GM18508 (cell line): ENCODE results near the gene GLG1.
A peak's percentile ranks its signal among the peaks of the same experiment; 100 is the strongest.
"Not testable (repeated sequence)": the region's sequence is repeated elsewhere in the genome, so short reads cannot be mapped to it uniquely, and the experiment has no call there.

ENCODE experiments used
- ATAC-seq: cut with Tn5 transposase; IDR thresholded peaks from one replicate; pipeline ENCODE4 v1.9.1; 2021; ENCODE audit warnings: moderate number of reproducible peaks; ENCODE audit not compliant: insufficient read depth, unreplicated experiment

GLG1 gene

GRCh38 chr16:74606521-74607309, at the start of gene GLG1:
TSS of gene GLG1 (minus strand) at chr16:74607114. CDS start at chr16:74607094, 20 bp downstream.
- ATAC-seq, result peak; percentile 67

- ATAC-seq, result no peak
Observed at GRCh38 chr16:74654536-74655050, 47.7 kb upstream of the GLG1 start.

- not testable (repeated sequence) for ATAC-seq
Observed at GRCh38 chr16:74652883-74653282, 46.0 kb upstream of the GLG1 start.

- no peak for ATAC-seq
Observed at GRCh38 chr16:74652249-74652648, 45.3 kb upstream of the GLG1 start.

GRCh38 chr16:74651841-74652240, 44.9 kb upstream of the GLG1 start:
- ATAC-seq, result no peak

GRCh38 chr16:74650966-74651567, 44.2 kb upstream of the GLG1 start:
- ATAC-seq, result no peak

- no peak for ATAC-seq
Observed at GRCh38 chr16:74649839-74650504, 43.1 kb upstream of the GLG1 start.

GRCh38 chr16:74641969-74642368, 35.1 kb upstream of the GLG1 start:
- ATAC-seq, result no peak

GRCh38 chr16:74637742-74638453, 31.0 kb upstream of the GLG1 start:
- ATAC-seq, result no peak

- ATAC-seq, result no peak
Observed at GRCh38 chr16:74635303-74635702, 28.4 kb upstream of the GLG1 start.

GRCh38 chr16:74633686-74634085, 26.8 kb upstream of the GLG1 start:
- no peak for ATAC-seq

- no peak for ATAC-seq
Observed at GRCh38 chr16:74627506-74628220, 20.7 kb upstream of the GLG1 start.

GRCh38 chr16:74626741-74627416, 20.0 kb upstream of the GLG1 start:
- ATAC-seq, result no peak

GRCh38 chr16:74625500-74626350, 18.8 kb upstream of the GLG1 start:
- ATAC-seq, result no peak

GRCh38 chr16:74623839-74624235, 16.9 kb upstream of the GLG1 start:
- ATAC-seq, result no peak

GRCh38 chr16:74623214-74623838, 16.4 kb upstream of the GLG1 start:
- no peak for ATAC-seq

- ATAC-seq, result no peak
Observed at GRCh38 chr16:74622005-74622404, 15.1 kb upstream of the GLG1 start.

- ATAC-seq, result no peak
Observed at GRCh38 chr16:74617206-74617788, 10.4 kb upstream of the GLG1 start.
